AG04449 (cell line): Measurements from ENCODE around the gene GCNT4.

Experiments used
- CTCF ChIA-PET: fragments of 350-600 bp; formaldehyde crosslinking; extraction: SDS; loops from one replicate; lab custom pipeline; 2021; ENCODE audit warnings: antibody characterized with exemption; lab: Yijun Ruan, JAX
- POLR2A ChIA-PET: fragments of 400-600, 350-600 bp; formaldehyde crosslinking; extraction: SDS; loops from one replicate; lab custom pipeline; 2020; ENCODE audit warnings: antibody characterized with exemption, inconsistent platforms; lab: Yijun Ruan, JAX
- DNase-seq: peaks from one replicate; pipeline ENCODE4 v3.0.0-alpha.2; 2010; ENCODE audit warnings: low read depth, low spot score
- H3K4me3 ChIP-seq: 2 replicates; pipeline ENCODE4 v1.5.1; 2011; ENCODE audit warnings: low read depth, mild to moderate bottlenecking, control low read depth, low read length
- CTCF ChIP-seq: IDR thresholded peaks from one replicate; pipeline ENCODE4 v1.5.1; 2011; ENCODE audit warnings: mild to moderate bottlenecking, moderate library complexity, low read length, control low read depth, inconsistent platforms; ENCODE audit not compliant: insufficient read depth; ENCODE audit errors: missing control alignments

The GCNT4 gene

DNA sequence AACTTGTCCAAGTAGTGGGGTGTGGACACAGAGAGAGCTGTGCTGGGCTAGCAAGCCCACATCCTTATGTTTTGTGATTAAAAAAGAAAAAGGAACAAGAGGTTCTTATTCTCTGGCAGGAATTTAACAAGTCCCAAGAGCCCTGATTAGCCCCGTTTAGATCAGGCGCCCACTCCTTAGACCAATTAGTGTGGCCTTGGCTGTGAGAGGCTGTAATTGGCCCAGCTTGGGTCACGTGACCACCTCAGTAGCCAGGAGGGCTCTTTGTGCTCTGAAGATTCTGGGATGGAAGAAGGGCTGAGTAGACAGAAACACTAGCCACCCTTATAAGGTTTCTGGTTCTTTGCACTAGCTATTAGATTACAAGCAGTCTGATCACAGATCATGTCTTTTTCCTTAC, 31.1 kb downstream of the GCNT4 start:
- CTCF ChIA-PET: interaction anchor here (1.6 kb wide), 1 partner anchor 29 kb away, joined by 4 read pairs; no protein-coding TSS in a partner anchor
- no peak for DNase-seq
- POLR2A ChIA-PET: no interaction called here
- H3K4me3 ChIP-seq: no peak overlapping the region
- TF ChIP-seq CTCF: no peak

GRCh38 chr5:75020016-75020656, 32.2 kb downstream of the GCNT4 start:
- ChIA-PET CTCF (interaction anchor here (1.0 to 1.6 kb wide), 2 partner anchors 9 to 30 kb away, joined by 3 to 4 read pairs; no protein-coding TSS in a partner anchor), POLR2A (no interaction called here)
- TF ChIP-seq CTCF: no peak
- no peak for DNase-seq
- no peak overlapping the region for H3K4me3 ChIP-seq

DNA sequence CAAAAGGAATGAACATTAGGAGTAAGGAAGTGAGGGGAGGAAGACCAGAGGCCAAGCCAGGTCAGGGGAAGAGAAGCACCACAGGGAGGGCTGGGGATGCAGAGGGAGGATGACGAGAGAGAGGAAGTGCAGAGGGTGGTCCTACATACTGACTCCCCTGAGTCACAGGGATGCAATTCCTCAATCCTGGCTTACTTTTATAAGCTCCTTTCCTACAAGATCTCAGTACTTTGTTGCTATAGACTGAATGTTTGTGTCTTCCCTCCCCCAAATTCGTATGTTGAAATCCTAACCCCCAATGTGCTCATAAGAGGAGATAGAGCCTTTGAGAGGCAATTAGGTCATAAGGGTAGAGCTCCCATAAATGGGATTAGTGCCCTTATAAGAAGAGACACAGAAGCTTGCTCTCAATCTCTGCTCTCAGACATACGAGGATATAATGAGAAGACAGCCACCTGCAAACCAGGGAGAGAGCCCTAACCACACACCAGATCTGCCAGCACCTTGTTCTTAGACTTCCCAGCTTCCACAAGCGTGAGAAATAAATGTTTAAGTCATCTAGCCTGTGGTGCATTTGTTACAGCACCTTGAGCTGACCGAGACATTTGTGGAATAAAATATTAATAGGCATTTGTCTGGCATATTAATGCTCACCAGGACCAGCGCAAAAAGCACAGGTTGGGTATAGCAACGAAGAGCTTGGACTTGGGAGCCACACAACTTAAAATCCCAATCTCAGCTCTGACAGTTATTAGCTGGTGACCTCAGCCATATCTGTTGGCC, 33.4 kb downstream of the GCNT4 start:
- H3K4me3 ChIP-seq: no peak overlapping the region
- no peak for TF ChIP-seq CTCF
- no peak for DNase-seq
- ChIA-PET CTCF (no interaction called here), POLR2A (no interaction called here)

DNA sequence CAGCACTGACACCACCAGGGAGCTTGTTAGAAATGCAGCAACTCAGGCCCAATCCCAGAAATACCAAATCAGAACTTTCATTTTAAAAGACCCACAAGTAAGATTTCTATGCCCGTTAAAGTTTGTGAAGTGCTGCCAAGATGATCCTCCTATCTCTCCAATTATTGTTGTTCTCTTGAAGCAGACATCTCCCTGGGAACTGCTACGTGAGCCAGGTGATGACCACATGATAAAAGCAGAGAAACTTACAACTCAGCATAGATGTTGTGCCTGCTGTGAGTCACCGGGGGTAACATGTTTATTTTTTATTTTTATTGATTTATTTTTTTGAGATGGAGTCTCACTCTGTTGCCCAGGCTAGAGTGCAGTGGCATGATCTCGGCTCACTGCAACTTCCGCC, 34.4 kb downstream of the GCNT4 start:
- no peak overlapping the region for H3K4me3 ChIP-seq
- ChIA-PET POLR2A (no interaction called here), CTCF (interaction anchor here (1.3 kb wide), 1 partner anchor 218 kb away, joined by 3 read pairs; no protein-coding TSS in a partner anchor)
- no peak for DNase-seq
- TF ChIP-seq CTCF: no peak

GRCh38 chr5:75016896-75017295, 35.5 kb downstream of the GCNT4 start:
- ChIA-PET CTCF (interaction anchor here (1.0 to 1.3 kb wide), 2 partner anchors 9 to 219 kb away, joined by 3 read pairs; no protein-coding TSS in a partner anchor), POLR2A (no interaction called here)
- no peak for TF ChIP-seq CTCF
- H3K4me3 ChIP-seq: no peak overlapping the region
- DNase-seq: no peak

- no peak for TF ChIP-seq CTCF
- CTCF ChIA-PET: no interaction called here
These were observed 39.6 kb downstream of the GCNT4 start for GRCh38 chr5:75012748-75013147.

More at GRCh38 chr5:75012748-75013147, 39.6 kb downstream of the GCNT4 start:
- DNase-seq: no peak
- no peak overlapping the region for H3K4me3 ChIP-seq
- POLR2A ChIA-PET: no interaction called here
